MM.1S (cell line): ENCODE data around the gene MEGF11.

Source experiments
- DNase-seq: peaks from one replicate; pipeline ENCODE4 v3.0.0-alpha.2; 2015
- H2AFZ ChIP-seq: fragments of 300-600 bp; sonication (generic); 2 replicates; pipeline ENCODE4 v1.6.0; 2016; ENCODE audit warnings: antibody characterized with exemption, low read length
- H3F3A ChIP-seq: fragments of 300-600 bp; sonication (generic); 2 replicates; pipeline ENCODE4 v1.6.1; 2016; ENCODE audit warnings: mild to moderate bottlenecking, antibody characterized with exemption, low read length, moderate library complexity, mixed read lengths; ENCODE audit not compliant: insufficient read depth
- H3K27ac ChIP-seq: fragments of 300-600 bp; sonication (generic); 2 replicates; pipeline ENCODE4 v1.5.1; 2016; ENCODE audit warnings: mild to moderate bottlenecking, low read length
- H3K27me3 ChIP-seq: fragments of 300-600 bp; sonication (generic); replicated peaks from 2 replicates; pipeline ENCODE4 v1.6.0; 2016; ENCODE audit warnings: low read length; ENCODE audit not compliant: insufficient read depth
- H3K36me3 ChIP-seq: fragments of 300-600 bp; sonication (generic); replicated peaks from 2 replicates; pipeline ENCODE4 v1.6.1; 2016; ENCODE audit warnings: mild to moderate bottlenecking, low read length, mixed read lengths; ENCODE audit not compliant: insufficient read depth
- H3K4me1 ChIP-seq: fragments of 300-600 bp; sonication (generic); 2 replicates; pipeline ENCODE4 v1.6.1; 2016; ENCODE audit warnings: low read length, mixed read lengths
- H3K4me2 ChIP-seq: fragments of 300-600 bp; sonication (generic); 2 replicates; pipeline ENCODE4 v1.6.0; 2016; ENCODE audit warnings: low read depth, low read length
- H3K4me3 ChIP-seq: fragments of 300-600 bp; sonication (generic); 2 replicates; pipeline ENCODE4 v1.5.1; 2016; ENCODE audit warnings: low read length, mixed read lengths
- H3K79me2 ChIP-seq: fragments of 300-600 bp; sonication (generic); 2 replicates; pipeline ENCODE4 v1.6.1; 2016; ENCODE audit warnings: mixed run types, low read length, mixed read lengths
- H3K9ac ChIP-seq: fragments of 300-600 bp; sonication (generic); 2 replicates; pipeline ENCODE4 v1.6.1; 2016; ENCODE audit warnings: low read length, mixed read lengths
- H3K9me2 ChIP-seq: fragments of 300-600 bp; sonication (generic); replicated peaks from 2 replicates; pipeline ENCODE4 v1.6.1; 2016; ENCODE audit warnings: mild to moderate bottlenecking, low read length, mixed read lengths; ENCODE audit not compliant: insufficient read depth
- H3K9me3 ChIP-seq: fragments of 300-600 bp; sonication (generic); replicated peaks from 2 replicates; pipeline ENCODE4 v1.6.1; 2016; ENCODE audit warnings: mild to moderate bottlenecking, low read length, mixed read lengths; ENCODE audit not compliant: insufficient read depth
- H4K20me1 ChIP-seq: fragments of 300-600 bp; sonication (generic); 2 replicates; pipeline ENCODE4 v1.6.1; 2016; ENCODE audit warnings: mild to moderate bottlenecking, low read length, moderate library complexity, mixed read lengths; ENCODE audit not compliant: insufficient read depth
- EZH2 ChIP-seq: fragments of 300-600 bp; sonication (generic); optimal IDR thresholded peaks from 2 replicates; pipeline ENCODE3; 2017; ENCODE audit warnings: low read depth, mild to moderate bottlenecking, antibody characterized with exemption, low read length, mixed read lengths
- EZH2phosphoT487 ChIP-seq: fragments of 300-600 bp; sonication (generic); IDR thresholded peaks from 2 replicates; pipeline ENCODE4 v1.6.1; 2018; ENCODE audit warnings: antibody characterized with exemption, low read length
- TF ChIP-seq, protein P1 (sequence below): fragments of 300-600 bp; sonication (generic); IDR thresholded peaks from 2 replicates; pipeline ENCODE4 v1.5.1; 2016; ENCODE audit warnings: antibody characterized with exemption, low read length, mixed read lengths

Gene MEGF11

DNA sequence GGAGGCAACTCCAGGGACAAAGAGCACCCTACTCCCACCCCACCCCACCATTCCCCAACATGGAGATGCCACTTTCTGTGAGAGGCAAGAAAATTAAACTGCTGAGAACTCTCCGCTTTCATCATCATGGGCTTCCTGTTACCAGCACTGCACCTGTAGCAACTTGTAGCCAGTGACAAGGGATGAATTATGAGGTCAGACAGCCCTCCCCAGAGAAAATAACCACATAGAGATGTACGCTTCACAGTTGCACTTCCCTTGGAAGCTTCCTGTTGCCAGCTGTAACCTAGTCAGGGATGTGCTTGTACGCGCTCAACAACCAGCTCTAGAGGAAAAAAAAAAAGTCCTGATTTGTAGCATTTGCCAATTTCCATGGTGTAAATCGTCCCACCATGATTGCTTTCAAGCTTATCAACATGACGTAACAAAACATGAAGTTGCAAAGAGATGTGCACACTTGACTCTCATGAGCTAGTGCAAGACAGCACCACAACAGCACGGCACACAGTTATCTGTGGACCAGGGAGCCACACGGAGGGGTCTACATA is 238.8 kb downstream of the MEGF11 start:
- H3K27ac ChIP-seq = no peak overlapping the region
- no peaks in the 10 kb centered on the region for H3K4me1 ChIP-seq

GRCh38 chr15:66014022-66014421 is 239.5 kb downstream of the MEGF11 start:
- no peaks in the 10 kb centered on the region for H3F3A ChIP-seq
- no peak overlapping the region for H3K4me3 ChIP-seq
- no peaks in the 10 kb centered on the region for H3K9me3 ChIP-seq
- no peaks in the 10 kb centered on the region for H3K36me3 ChIP-seq
- peaks cover 10% of the 10 kb centered on the region; the same call in 1 of the 2 replicates for H3K27me3 ChIP-seq
- no peak overlapping the region for H3K4me2 ChIP-seq
- no peaks in the 10 kb centered on the region for H3K9me2 ChIP-seq
- no peak for DNase-seq
- no peak overlapping the region for H3K9ac ChIP-seq
- H2AFZ ChIP-seq = no peak overlapping the region
- H3K79me2 ChIP-seq = no peaks in the 10 kb centered on the region
- no peaks in the 10 kb centered on the region for H4K20me1 ChIP-seq
- no peak overlapping the region for H3K27ac ChIP-seq
- no peak for TF ChIP-seq EZH2phosphoT487
- TF ChIP-seq EZH2 = no peak
- TF ChIP-seq, protein P1, sequence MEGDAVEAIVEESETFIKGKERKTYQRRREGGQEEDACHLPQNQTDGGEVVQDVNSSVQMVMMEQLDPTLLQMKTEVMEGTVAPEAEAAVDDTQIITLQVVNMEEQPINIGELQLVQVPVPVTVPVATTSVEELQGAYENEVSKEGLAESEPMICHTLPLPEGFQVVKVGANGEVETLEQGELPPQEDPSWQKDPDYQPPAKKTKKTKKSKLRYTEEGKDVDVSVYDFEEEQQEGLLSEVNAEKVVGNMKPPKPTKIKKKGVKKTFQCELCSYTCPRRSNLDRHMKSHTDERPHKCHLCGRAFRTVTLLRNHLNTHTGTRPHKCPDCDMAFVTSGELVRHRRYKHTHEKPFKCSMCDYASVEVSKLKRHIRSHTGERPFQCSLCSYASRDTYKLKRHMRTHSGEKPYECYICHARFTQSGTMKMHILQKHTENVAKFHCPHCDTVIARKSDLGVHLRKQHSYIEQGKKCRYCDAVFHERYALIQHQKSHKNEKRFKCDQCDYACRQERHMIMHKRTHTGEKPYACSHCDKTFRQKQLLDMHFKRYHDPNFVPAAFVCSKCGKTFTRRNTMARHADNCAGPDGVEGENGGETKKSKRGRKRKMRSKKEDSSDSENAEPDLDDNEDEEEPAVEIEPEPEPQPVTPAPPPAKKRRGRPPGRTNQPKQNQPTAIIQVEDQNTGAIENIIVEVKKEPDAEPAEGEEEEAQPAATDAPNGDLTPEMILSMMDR = no peak
- no peaks in the 10 kb centered on the region for H3K4me1 ChIP-seq

More for the DNA sequence above, 238.8 kb downstream of the MEGF11 start:
- no peaks in the 10 kb centered on the region for H4K20me1 ChIP-seq
- no peak overlapping the region for H3K9ac ChIP-seq
- H3K27me3 ChIP-seq = peaks cover 10% of the 10 kb centered on the region; the same call in 1 of the 2 replicates
- DNase-seq = no peak
- H3K9me3 ChIP-seq = no peaks in the 10 kb centered on the region
- H3K9me2 ChIP-seq = no peaks in the 10 kb centered on the region
- H2AFZ ChIP-seq = no peak overlapping the region
- no peak overlapping the region for H3K4me2 ChIP-seq
- H3F3A ChIP-seq = no peaks in the 10 kb centered on the region
- TF ChIP-seq, protein P1 = no peak
- TF ChIP-seq EZH2 (no peak), EZH2phosphoT487 (no peak)
- H3K79me2 ChIP-seq = no peaks in the 10 kb centered on the region
- H3K4me3 ChIP-seq = no peak overlapping the region
- no peaks in the 10 kb centered on the region for H3K36me3 ChIP-seq

DNA sequence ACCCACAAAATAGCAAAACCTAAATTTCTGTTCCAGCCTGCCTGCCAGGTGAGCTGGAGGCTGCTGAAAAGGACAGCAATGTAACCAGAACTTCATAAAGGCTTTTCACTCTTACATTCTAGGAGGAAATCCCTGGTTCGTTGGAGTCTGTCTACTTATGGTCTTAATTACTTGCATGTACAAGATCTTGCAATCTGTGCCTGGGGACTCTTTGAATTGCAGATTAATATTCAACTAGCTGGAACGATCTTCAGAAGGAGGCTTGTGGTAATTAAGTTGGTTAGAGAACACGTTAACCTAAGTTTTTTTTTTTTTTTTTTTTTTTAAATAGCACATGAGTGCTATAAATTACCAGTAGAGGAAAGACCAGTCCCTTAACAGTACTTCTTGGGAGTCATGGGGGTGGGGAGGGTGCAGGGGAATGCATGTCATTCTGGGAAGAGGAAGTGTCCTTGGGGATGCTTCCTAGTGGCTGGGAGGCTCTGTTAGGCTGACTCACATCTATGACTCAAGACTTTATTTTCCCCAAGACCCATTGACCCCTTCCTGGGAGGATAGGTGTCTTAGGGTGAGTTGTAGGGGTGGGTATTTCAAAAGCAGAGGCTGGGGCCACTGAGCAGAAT is 244.5 kb downstream of the MEGF11 start:
- Histone ChIP-seq H2AFZ (no peak overlapping the region), H3K4me2 (no peak overlapping the region)

More for the DNA sequence above, 244.5 kb downstream of the MEGF11 start:
- no peaks in the 10 kb centered on the region for H3K36me3 ChIP-seq
- no peak overlapping the region for H3K27ac ChIP-seq
- H3K4me1 ChIP-seq = no peaks in the 10 kb centered on the region
- DNase-seq = no peak
- no peaks in the 10 kb centered on the region for H3F3A ChIP-seq
- peaks cover 7% of the 10 kb centered on the region; the same call in 1 of the 2 replicates for H3K27me3 ChIP-seq
- no peaks in the 10 kb centered on the region for H3K9me3 ChIP-seq
- no peak for TF ChIP-seq EZH2
- TF ChIP-seq, protein P1 = no peak
- no peak for TF ChIP-seq EZH2phosphoT487
- H4K20me1 ChIP-seq = no peaks in the 10 kb centered on the region
- no peaks in the 10 kb centered on the region for H3K79me2 ChIP-seq
- H3K9ac ChIP-seq = no peak overlapping the region
- no peak overlapping the region for H3K4me3 ChIP-seq
- H3K9me2 ChIP-seq = no peaks in the 10 kb centered on the region
